Activated CD4-positive, alpha-beta T cell treated with anti-CD3 and anti-CD28 coated beads, Interleukin-2, amount 10 ng/mL, durations not matched to agents 7 days and 5 days (primary cell): ENCODE results near the gene RPS24. TPM values are rescaled to one million over a fixed set of nuclear protein-coding genes. Genes with fewer than 3 reads are reported as not detected.

ENCODE experiments used
- total RNA-seq, 2 experiments: library from RNA; stranded (reverse); gene quantifications; one replicate each; pipeline ENCODE4 v1.2.3, GENCODE V29; 2021

RPS24 gene
- total RNA-seq, 2 experiments from 2014 or later, result 1,565 to 2,086 TPM

Other genes starting within 250 kb of the RPS24 start
- gene DLG5, start 107.1 kb upstream of the RPS24 start, total RNA-seq, result 1 to 10 TPM; 2.8 to 2.9 TPM
- gene POLR3A, start 4.3 kb upstream of the RPS24 start, total RNA-seq, result 10 to 100 TPM; 18.1 to 18.8 TPM